H9 (cell line): ENCODE results near the gene SMYD1. TPM values are rescaled to one million over a fixed set of nuclear protein-coding genes. Genes with fewer than 3 reads are reported as not detected.

Experiments used
- DNase-seq: peaks from one replicate; pipeline ENCODE4 v3.0.0-alpha.2; 2017
- H2AFZ ChIP-seq: one replicate; pipeline ENCODE4 v1.6.1; 2013; ENCODE audit warnings: mild to moderate bottlenecking, low read length, control low read depth, moderate library complexity
- H2AK5ac ChIP-seq: 2 replicates; pipeline ENCODE4 v1.6.1; 2013; ENCODE audit warnings: low read length, control low read depth, mixed read lengths; ENCODE audit not compliant: insufficient read length
- H2BK120ac ChIP-seq: one replicate; pipeline ENCODE4 v1.6.1; 2013; ENCODE audit warnings: low read depth, mild to moderate bottlenecking, low read length, control low read depth, inconsistent platforms; ENCODE audit not compliant: poor library complexity, severe bottlenecking
- H2BK12ac ChIP-seq: 2 replicates; pipeline ENCODE4 v1.6.1; 2013; ENCODE audit warnings: low read length, control low read depth, mixed read lengths, low read depth; ENCODE audit not compliant: insufficient read length
- H2BK15ac ChIP-seq: 2 replicates; pipeline ENCODE4 v1.6.1; 2013; ENCODE audit warnings: low read depth, low read length, control low read depth
- H2BK20ac ChIP-seq: one replicate; pipeline ENCODE4 v1.6.1; 2013; ENCODE audit warnings: low read depth, mild to moderate bottlenecking, low read length, control low read depth, inconsistent platforms; ENCODE audit not compliant: poor library complexity, severe bottlenecking
- H2BK5ac ChIP-seq: 2 replicates; pipeline ENCODE4 v1.6.1; 2013; ENCODE audit warnings: low read length, control low read depth, mixed read lengths; ENCODE audit not compliant: insufficient read length
- H3K14ac ChIP-seq: 2 replicates; pipeline ENCODE4 v1.6.1; 2013; ENCODE audit warnings: low read length, control low read depth; ENCODE audit not compliant: insufficient read depth
- H3K18ac ChIP-seq: 2 replicates; pipeline ENCODE4 v1.6.1; 2013; ENCODE audit warnings: low read depth, mild to moderate bottlenecking, mixed read lengths, low read length, control low read depth; ENCODE audit not compliant: insufficient read length
- H3K23ac ChIP-seq: 2 replicates; pipeline ENCODE4 v1.6.1; 2013; ENCODE audit warnings: low read length, control low read depth, mixed read lengths, low read depth; ENCODE audit not compliant: insufficient read length
- H3K23me2 ChIP-seq: 2 replicates; pipeline ENCODE4 v1.6.1; 2013; ENCODE audit warnings: low read depth, mild to moderate bottlenecking, mixed read lengths, low read length, control low read depth; ENCODE audit not compliant: insufficient read length, poor library complexity, severe bottlenecking
- H3K27ac ChIP-seq: 2 replicates; pipeline ENCODE4 v1.5.1; 2013; ENCODE audit warnings: low read length, control low read depth, mixed read lengths, low read depth; ENCODE audit not compliant: insufficient read length
- H3K27me3 ChIP-seq: 2 replicates; pipeline ENCODE4 v1.6.1; 2013; ENCODE audit warnings: low read length, control low read depth, inconsistent platforms; ENCODE audit not compliant: insufficient read depth
- H3K4ac ChIP-seq: 2 replicates; pipeline ENCODE4 v1.6.1; 2013; ENCODE audit warnings: low read depth, mild to moderate bottlenecking, control low read depth, inconsistent platforms, low read length, moderate library complexity
- H3K4me1 ChIP-seq: 2 replicates; pipeline ENCODE4 v1.6.1; 2013; ENCODE audit warnings: low read length, control low read depth, inconsistent platforms; ENCODE audit not compliant: insufficient read depth
- H3K4me2 ChIP-seq: 2 replicates; pipeline ENCODE4 v1.6.1; 2013; ENCODE audit warnings: low read length, control low read depth, mixed read lengths; ENCODE audit not compliant: insufficient read length, insufficient read depth
- H3K56ac ChIP-seq: 2 replicates; pipeline ENCODE4 v1.6.1; 2013; ENCODE audit warnings: low read depth, mild to moderate bottlenecking, mixed read lengths, low read length, control low read depth; ENCODE audit not compliant: insufficient read length
- H3K79me1 ChIP-seq: 2 replicates; pipeline ENCODE4 v1.6.1; 2013; ENCODE audit warnings: low read depth, mild to moderate bottlenecking, moderate library complexity, low read length, control low read depth, inconsistent platforms; ENCODE audit not compliant: insufficient read depth, poor library complexity, severe bottlenecking
- H3K79me2 ChIP-seq: 2 replicates; pipeline ENCODE4 v1.6.1; 2013; ENCODE audit warnings: low read length, control low read depth, inconsistent platforms; ENCODE audit not compliant: insufficient read depth
- H3K9ac ChIP-seq: 2 replicates; pipeline ENCODE4 v1.6.1; 2013; ENCODE audit warnings: low read length, control low read depth, mixed read lengths; ENCODE audit not compliant: insufficient read length; ENCODE audit errors: extremely low read depth
- H3K9me3 ChIP-seq: one replicate; pipeline ENCODE4 v1.6.1; 2013; ENCODE audit warnings: low read depth, low read length, inconsistent platforms; ENCODE audit not compliant: control insufficient read depth
- H3T11ph ChIP-seq: one replicate; pipeline ENCODE4 v1.6.1; 2013; ENCODE audit warnings: mild to moderate bottlenecking, low read length, control low read depth, inconsistent platforms
- H4K20me1 ChIP-seq: one replicate; pipeline ENCODE4 v1.6.1; 2013; ENCODE audit not compliant: control insufficient read depth, insufficient read length, insufficient read depth
- H4K5ac ChIP-seq: 2 replicates; pipeline ENCODE4 v1.6.1; 2013; ENCODE audit warnings: low read depth, mild to moderate bottlenecking, mixed read lengths, low read length, control low read depth; ENCODE audit not compliant: insufficient read length
- H4K8ac ChIP-seq: replicated peaks from 2 replicates; pipeline ENCODE4 v1.6.1; 2013; ENCODE audit warnings: low read length, control low read depth, mixed read lengths, low read depth; ENCODE audit not compliant: insufficient read length
- H4K91ac ChIP-seq: 2 replicates; pipeline ENCODE4 v1.6.1; 2013; ENCODE audit warnings: low read depth, mild to moderate bottlenecking, moderate library complexity, mixed read lengths, low read length, control low read depth; ENCODE audit not compliant: insufficient read length
- H3K27ac Mint-ChIP-seq, 3 experiments: 2 replicates in 2 of 3; 3 replicates in 1 of 3; pipeline ENCODE4 v1.8.0; 2020 to 2021; ENCODE audit warnings: mixed read lengths in 3 of 3, mild to moderate bottlenecking in 1 of 3, moderate library complexity in 1 of 3
- H3K27me3 Mint-ChIP-seq: 2 replicates; pipeline ENCODE4 v1.8.0; 2021; ENCODE audit warnings: low read depth, mild to moderate bottlenecking, moderate library complexity, mixed read lengths
- H3K36me3 Mint-ChIP-seq, 3 experiments: 2 replicates in 2 of 3; 3 replicates in 1 of 3; pipeline ENCODE4 v1.8.0; 2020 to 2021; ENCODE audit warnings: low read depth in 3 of 3, mixed read lengths in 3 of 3; ENCODE audit not compliant: insufficient read depth in 1 of 3
- H3K4me1 Mint-ChIP-seq, 2 experiments: 2 replicates each; pipeline ENCODE4 v1.8.0; 2020; ENCODE audit warnings: mixed read lengths in 2 of 2
- H3K4me3 Mint-ChIP-seq, 2 experiments: 2 replicates in 1 of 2; 3 replicates in 1 of 2; pipeline ENCODE4 v1.8.0; 2020 to 2021; ENCODE audit warnings: mild to moderate bottlenecking in 2 of 2, mixed read lengths in 2 of 2, moderate library complexity in 1 of 2
- H3K9me3 Mint-ChIP-seq, 2 experiments: 2 replicates in 1 of 2; 3 replicates in 1 of 2; pipeline ENCODE4 v1.8.0; 2020; ENCODE audit warnings: mild to moderate bottlenecking in 2 of 2, mixed read lengths in 2 of 2, moderate library complexity in 1 of 2
- CTCF ChIP-seq: fragments of 200-600 bp; sonication (generic); conservative IDR thresholded peaks from 3 replicates; pipeline ENCODE4 v1.8.0; 2021; ENCODE audit warnings: antibody characterized with exemption, mild to moderate bottlenecking
- WGBS: extraction: QIAGEN DNeasy Blood & Tissue Kit; methylation state at CpG from one replicate; pipeline ENCODE4 v1.1.7; 2013; ENCODE audit warnings: missing lambda C conversion rate, low lambda C conversion rate, mixed read lengths; ENCODE audit not compliant: insufficient read length; ENCODE audit errors: extremely low coverage; 5-methylcytosine and 5-hydroxymethylcytosine counted together
- total RNA-seq: library from RNA; stranded (reverse); gene quantifications from 2 replicates; pipeline ENCODE4 v1.2.1, GENCODE V29; 2021

Gene SMYD1
- total RNA-seq, 1 experiment from 2014 or later = not detected

- H3K4ac ChIP-seq = no peak overlapping the region
- H4K8ac ChIP-seq = no peak overlapping the region
- no peaks in the 10 kb centered on the region for H4K20me1 ChIP-seq
- H3K9me3 ChIP-seq = no peaks in the 10 kb centered on the region
- DNase-seq = no peak
- no peak overlapping the region for H3K23ac ChIP-seq
- no CpG with 5 or more reads among the region's 2 CpGs for WGBS
- H3K4me2 ChIP-seq = no peak overlapping the region
- H3K4me1 ChIP-seq = no peaks in the 10 kb centered on the region
- H2BK5ac ChIP-seq = no peak overlapping the region
- no peak overlapping the region for H2AK5ac ChIP-seq
- no peak overlapping the region for H2BK12ac ChIP-seq
- H3K14ac ChIP-seq = no peak overlapping the region
- H3K56ac ChIP-seq = no peak overlapping the region
- TF ChIP-seq CTCF = no peak
- H4K91ac ChIP-seq = no peak overlapping the region
- no peak overlapping the region for H3K18ac ChIP-seq
- H3K27me3 Mint-ChIP-seq = peaks cover 17% of the 10 kb centered on the region
- peaks cover 0 to 5% of the 10 kb centered on the region in 2 experiments; a peak in 1 of 5 replicates for H3K9me3 Mint-ChIP-seq
- no peak overlapping the region for H4K5ac ChIP-seq
- H2BK120ac ChIP-seq = no peak overlapping the region
- no peak overlapping the region for H3K9ac ChIP-seq
- no peak overlapping the region for H2AFZ ChIP-seq
- H3K27ac Mint-ChIP-seq = no peak overlapping the region
- no peak overlapping the region for H2BK20ac ChIP-seq
- H3K4me1 Mint-ChIP-seq = no peaks in the 10 kb centered on the region
- H3K27me3 ChIP-seq = no peaks in the 10 kb centered on the region
- no peak overlapping the region for H2BK15ac ChIP-seq
- no peak overlapping the region for H3T11ph ChIP-seq
- no peaks in the 10 kb centered on the region for H3K79me2 ChIP-seq
- H3K4me3 Mint-ChIP-seq = no peak overlapping the region
- no peaks in the 10 kb centered on the region for H3K79me1 ChIP-seq
- no peak overlapping the region for H3K27ac ChIP-seq
- no peaks in the 10 kb centered on the region for H3K23me2 ChIP-seq
- H3K36me3 Mint-ChIP-seq = no peaks in the 10 kb centered on the region; a peak in 1 of 7 replicates
These were observed 74.3 kb downstream of the SMYD1 start for GRCh38 chr2:88141952-88142351.
